GM04504 (cell line): ENCODE results near the gene CNOT10.
"Not testable (repeated sequence)": the region's sequence is repeated elsewhere in the genome, so short reads cannot be mapped to it uniquely, and the experiment has no call there.

Source experiments
- DNase-seq: peaks from one replicate; pipeline ENCODE4 v3.0.0-alpha.2; 2012; ENCODE audit warnings: low read depth

Gene CNOT10

DNA sequence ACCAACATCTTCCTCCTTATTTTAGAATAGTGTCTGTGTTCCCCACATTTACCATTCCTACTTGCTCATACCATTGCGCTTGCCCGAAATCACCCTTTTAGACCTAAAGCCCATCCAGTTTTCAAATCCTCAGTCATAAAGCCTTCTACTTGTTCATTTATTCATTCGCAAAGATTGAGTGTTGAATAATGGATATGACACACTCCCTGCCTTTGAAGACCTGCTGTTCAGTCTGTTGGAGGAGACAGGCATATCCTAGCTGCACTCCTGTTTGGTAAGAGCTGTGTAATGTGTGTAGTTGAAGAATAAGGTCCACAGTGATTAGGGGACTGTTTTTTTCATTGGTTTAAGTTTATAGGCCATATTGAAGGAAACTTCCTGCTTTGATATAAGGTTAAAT, 1.7 kb downstream of the CNOT10 start:
- DNase-seq, result no peak

DNA sequence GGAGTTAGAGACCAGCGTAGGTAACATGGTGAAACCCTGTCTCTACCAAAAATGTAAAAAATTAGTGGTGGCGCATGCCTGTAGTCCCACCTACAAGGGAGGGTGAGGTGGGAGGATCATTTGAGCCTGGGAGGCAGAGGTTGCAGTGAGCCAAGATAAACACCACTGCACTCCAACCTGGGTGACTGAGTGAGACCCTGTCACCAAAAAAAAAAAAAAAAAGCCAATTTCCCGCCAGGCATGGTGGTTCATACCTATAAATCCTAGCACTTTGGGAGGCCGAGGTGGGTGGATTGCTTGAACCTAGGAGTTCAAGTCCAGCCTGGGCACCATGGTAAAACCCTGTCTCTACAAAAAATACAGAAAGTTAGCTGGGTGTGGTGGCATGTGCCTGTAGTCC, 6.9 kb downstream of the CNOT10 start:
- DNase-seq, result no peak

DNA sequence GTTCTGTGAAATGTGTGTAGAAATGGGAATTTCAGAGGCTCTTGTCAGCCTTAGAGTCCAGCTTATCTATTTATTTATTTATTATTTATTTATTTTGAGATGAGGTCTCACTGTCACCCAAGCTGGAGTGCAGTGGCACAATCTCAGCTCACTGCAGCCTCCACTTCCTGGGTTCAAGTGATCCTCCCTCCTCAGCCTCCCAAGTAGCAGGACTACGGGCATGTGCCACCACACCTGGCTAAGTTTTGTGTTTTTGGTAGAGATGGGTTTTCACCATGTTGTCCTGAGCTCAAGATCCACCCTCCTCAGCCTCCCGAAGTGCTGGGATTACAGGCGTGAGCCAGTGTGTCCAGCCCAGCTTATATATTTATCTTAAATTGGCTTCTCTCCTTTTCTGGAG, 11.5 kb downstream of the CNOT10 start:
- no peak for DNase-seq

DNA sequence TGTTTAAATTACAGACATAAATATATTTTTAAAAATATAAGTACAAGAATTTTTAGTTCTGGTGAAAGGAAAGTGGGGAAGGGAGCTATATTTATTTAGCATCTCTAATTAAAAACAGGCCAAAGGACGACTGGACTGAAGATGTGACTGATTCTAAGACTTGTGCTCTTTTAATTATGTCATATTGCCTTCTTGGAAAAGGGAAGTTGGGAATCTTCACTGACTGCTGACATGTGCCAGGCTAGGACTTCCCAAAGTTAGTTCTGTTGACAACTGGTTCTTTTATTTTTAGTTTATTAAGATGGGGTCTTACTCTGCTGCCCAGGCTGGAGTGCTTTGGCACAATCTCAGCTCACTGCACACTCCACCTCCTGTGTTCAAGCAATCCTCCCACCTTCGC, 13.5 kb downstream of the CNOT10 start:
- DNase-seq, result no peak

GRCh38 chr3:32699429-32699828, 14.4 kb downstream of the CNOT10 start:
- DNase-seq, result no peak

DNA sequence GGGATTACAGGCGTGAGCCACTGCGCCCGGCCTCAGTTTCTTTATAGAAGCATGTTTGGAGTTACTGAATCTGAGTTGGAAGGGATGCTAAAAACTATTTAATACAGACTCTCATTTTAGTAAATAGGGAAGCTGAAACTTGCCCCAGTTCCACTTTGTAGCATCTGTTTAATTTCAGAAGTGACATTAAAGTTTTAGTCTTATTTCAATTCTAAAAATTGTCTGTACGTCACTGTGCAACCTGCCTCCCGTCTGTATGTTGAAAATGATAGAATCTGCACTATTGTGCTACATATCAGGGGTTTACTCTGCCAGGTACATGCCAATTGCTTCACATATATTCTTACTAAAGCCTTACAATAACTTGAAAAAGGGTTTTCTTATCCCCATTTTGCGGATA, 15.3 kb downstream of the CNOT10 start:
- no peak for DNase-seq

DNA sequence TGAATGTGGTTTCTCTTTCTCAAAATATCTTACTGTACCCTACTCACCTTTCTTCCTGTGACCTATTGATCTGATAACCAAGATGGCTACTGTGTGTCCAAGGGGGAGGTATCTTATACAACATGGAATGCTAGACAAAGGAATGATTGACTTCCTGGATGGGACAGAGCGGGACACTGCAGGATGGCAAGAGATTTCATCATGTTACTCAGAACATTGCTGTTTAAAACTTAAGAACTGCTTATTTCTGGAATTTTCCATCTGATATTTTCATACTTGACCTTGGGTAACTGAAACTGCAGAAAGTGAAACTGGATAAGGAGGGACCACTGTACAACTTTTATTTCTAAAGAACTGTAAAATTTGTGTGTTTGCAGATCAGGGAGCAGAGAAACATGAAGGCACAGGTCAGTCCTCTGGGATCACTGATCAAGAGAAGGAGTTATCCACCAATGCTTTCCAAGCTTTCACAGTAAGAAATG, 18.5 kb downstream of the CNOT10 start:
- no peak for DNase-seq

DNA sequence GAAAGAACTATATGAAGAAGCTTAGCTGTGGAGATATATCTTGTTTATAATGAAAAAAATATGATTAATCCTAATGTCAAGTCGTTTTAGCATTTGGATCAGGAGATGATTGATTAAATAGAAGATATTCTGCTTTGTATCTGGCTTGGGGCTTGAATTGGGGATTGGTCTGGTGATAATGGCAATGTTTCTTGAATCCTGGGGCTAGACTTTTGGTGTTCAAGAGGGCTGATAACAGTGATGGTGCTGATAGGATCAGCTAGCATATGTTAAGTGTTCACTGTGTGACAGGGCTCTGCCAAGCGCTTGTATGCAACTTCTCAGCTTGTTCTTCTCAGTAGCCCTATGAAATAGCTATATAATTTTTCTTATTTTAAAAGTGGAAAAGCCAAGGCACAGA, 20.2 kb downstream of the CNOT10 start:
- no peak for DNase-seq

DNA sequence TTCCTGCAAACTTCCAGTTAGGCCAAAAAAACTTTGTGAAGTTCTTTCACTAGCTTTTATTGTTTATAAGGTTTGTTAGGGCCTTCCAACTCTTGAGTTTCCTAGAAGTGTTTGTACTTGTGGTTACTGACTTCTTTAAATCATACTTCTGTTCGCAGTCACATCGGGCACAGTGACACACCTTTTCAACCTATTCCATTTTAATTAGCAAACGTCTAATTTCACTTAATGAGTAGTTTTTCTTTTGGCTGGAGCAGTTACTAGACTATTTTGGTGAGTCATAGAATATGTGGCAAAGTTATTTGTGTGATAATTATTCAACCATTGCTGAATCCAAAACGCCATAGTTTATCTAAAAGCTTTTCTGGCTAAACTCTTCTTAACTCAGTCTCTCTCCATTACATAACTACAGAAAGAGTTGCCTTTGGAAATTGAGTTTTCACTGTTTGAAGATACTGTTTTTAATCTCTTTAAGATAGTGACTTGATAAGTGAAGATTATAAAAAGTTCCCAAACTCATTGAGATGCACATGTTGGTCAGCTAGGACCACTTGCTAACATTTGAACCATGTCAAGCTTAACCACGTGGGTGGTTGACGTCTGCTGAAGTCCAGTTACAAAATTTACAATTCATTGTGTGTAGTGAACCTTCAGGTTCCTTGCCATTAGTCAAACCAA, 21.5 kb downstream of the CNOT10 start:
- DNase-seq, result no peak

GRCh38 chr3:32707026-32707370, 22.0 kb downstream of the CNOT10 start:
- no peak for DNase-seq

GRCh38 chr3:32708672-32709283, 23.8 kb downstream of the CNOT10 start:
- no peak for DNase-seq

DNA sequence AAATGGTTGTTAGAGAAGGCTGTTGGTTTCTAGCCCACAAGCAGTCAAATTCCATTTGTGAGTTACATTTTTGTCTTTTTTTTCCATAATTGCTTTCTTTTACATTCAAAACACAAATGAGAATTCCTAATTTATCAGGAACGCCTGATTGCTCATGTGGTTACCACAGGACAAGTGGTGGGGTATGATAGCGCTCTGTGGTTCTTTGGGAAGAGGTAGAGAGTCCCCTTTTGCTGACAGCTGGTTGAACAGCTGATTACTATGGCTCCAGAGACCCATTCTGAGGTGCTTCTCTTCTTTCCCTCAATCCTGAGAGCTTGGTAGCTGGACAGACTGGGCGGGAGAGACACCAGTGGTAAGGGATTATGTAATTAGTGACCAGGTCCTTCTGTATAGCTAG, 24.4 kb downstream of the CNOT10 start:
- DNase-seq, result no peak

- no peak for DNase-seq
Observed at GRCh38 chr3:32712506-32713055, 27.6 kb downstream of the CNOT10 start.

DNA sequence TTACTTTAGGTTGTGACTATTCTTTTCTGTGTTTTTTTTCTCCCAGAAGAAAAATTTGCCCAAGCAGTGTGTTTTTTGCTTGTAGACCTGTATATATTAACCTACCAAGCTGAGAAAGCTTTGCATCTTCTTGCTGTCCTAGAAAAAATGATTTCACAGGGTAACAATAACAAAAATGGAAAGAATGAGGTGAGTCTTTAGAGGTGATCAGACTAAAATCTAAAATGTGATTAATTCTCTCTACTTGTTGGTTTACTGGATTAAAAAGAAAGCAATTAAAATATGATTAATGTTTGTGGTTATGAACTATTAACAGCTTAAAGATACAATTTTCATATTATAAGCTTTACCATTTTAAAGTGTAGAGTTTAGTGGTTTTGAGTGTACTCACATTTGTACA, 28.2 kb downstream of the CNOT10 start:
- no peak for DNase-seq

DNA sequence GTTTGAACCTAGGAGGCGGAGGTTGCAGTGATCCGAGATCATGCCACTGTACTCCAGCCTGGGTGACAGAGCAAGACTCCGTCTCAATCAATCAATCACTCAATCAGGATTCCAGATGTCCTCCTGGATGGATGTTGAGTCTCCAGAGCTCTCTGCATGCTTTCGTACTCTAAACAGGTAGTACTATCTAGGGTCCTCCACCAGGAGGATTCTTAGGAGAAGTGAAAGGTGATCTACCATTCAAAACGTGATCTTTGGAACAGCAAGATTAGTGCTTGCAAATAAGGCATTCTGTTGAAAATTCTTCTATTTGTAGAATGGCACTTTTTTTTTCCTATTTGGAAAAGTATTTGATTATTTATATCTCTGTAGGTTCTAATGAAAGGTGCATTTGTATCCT, 34.3 kb downstream of the CNOT10 start:
- no peak for DNase-seq

- no peak for DNase-seq
Observed at GRCh38 chr3:32719931-32720330, 34.9 kb downstream of the CNOT10 start.

GRCh38 chr3:32725721-32726120, 40.7 kb downstream of the CNOT10 start:
- peak; percentile 3 for DNase-seq

GRCh38 chr3:32733631-32734229, 48.7 kb downstream of the CNOT10 start:
- DNase-seq, result no peak

DNA sequence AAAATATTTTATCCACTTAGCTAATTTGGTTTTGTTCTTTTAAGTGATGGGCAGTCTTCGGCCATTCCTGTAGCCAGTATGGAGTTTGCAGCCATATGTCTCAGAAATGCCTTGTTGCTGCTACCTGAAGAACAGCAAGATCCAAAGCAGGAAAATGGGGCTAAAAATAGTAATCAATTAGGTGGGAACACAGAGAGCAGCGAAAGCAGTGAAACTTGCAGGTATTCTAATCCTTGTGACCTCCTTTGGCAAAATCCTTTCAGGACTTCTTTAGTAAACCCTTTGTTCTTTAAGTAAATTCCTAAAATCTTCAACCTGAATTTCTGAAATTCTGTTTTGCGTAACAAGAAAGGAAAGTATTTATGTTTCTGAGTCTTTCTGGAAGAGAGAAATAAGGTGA, 49.8 kb downstream of the CNOT10 start:
- no peak for DNase-seq

DNA sequence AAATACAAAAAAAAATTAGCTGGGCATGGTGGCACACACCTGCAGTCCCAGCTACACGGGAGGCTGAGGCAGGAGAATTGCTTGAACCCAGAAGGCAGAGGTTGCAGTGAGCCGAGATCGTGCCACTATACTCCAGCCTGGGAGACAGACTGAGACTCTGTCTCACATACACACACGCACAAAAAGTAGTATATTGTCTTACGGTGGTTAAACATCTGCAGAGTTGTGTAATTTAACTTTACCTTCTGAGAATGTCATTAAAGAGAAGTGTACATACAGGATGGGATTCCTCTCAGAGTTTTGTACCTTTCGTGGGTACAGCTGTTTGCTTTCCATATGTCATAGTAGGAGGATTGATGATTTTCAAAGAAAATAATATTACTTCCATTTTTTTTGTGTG, 58.5 kb downstream of the CNOT10 start:
- not testable (repeated sequence) for DNase-seq

GRCh38 chr3:32743934-32744333, 58.9 kb downstream of the CNOT10 start:
- peak; percentile 26 for DNase-seq

GRCh38 chr3:32751377-32751776, 66.4 kb downstream of the CNOT10 start:
- no peak for DNase-seq

DNA sequence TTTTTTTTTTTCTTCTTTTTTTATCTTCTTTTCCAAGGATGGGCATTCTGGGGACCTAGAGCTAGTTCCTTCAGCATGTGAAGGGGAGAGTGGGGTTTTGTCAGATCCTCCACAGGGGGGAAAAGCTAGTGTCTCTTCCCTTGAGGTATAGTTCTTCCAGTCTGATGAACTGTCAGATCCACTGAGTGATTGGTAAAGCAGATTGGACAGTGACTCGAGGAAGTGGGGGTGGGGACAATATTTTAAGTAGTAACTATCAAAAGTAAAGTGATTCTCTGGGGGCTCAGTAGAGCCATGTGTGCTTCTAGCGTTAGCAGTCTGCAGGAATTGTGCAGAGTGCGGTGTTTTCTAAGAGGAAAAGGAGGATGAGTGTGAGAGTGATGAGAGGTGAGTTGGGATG, 70.8 kb downstream of the CNOT10 start:
- DNase-seq, result no peak
